Activated CD8-positive, alpha-beta T cell treated with anti-CD3 and anti-CD28 coated beads for 36 hours (primary cell): ENCODE data around the gene RAD51B. TPM values are rescaled to one million over a fixed set of nuclear protein-coding genes. Genes with fewer than 3 reads are reported as not detected.

ENCODE experiments used
- ATAC-seq: fragments of 200-7000 bp; cut with Tn5 transposase; one replicate; pipeline ENCODE4 v1.10.0; 2021; ENCODE audit warnings: mild to moderate bottlenecking, moderate library complexity
- CTCF ChIA-PET: fragments of 350-600 bp; sonication (Branson Sonifier 250); formaldehyde crosslinking; loops from one replicate; lab custom pipeline; 2021; ENCODE audit warnings: antibody characterized with exemption; lab: Charles Lee
- POLR2A ChIA-PET: fragments of 350-600 bp; sonication (Branson Sonifier 250); formaldehyde crosslinking; loops from one replicate; lab custom pipeline; 2021; ENCODE audit warnings: antibody characterized with exemption; lab: Charles Lee
- DNase-seq: peaks from one replicate; pipeline ENCODE4 v3.0.0-alpha.2; 2020
- H3K27ac Mint-ChIP-seq: one replicate; pipeline ENCODE4 v1.8.0; 2021; ENCODE audit warnings: mild to moderate bottlenecking, mixed read lengths
- H3K27me3 Mint-ChIP-seq: one replicate; pipeline ENCODE4 v1.8.0; 2021; ENCODE audit warnings: mixed read lengths
- H3K36me3 Mint-ChIP-seq: one replicate; pipeline ENCODE4 v1.8.0; 2021; ENCODE audit warnings: low read depth, mixed read lengths
- H3K4me1 Mint-ChIP-seq: one replicate; pipeline ENCODE4 v1.8.0; 2021; ENCODE audit warnings: low read depth, mixed read lengths
- H3K4me3 Mint-ChIP-seq: one replicate; pipeline ENCODE4 v1.8.0; 2021; ENCODE audit warnings: mild to moderate bottlenecking, moderate library complexity, mixed read lengths
- H3K9me3 Mint-ChIP-seq: one replicate; pipeline ENCODE4 v1.8.0; 2021; ENCODE audit warnings: mixed read lengths
- intact Hi-C: fragments of 100-400 bp; cut with micrococcal nuclease; formaldehyde crosslinking; loops from one replicate; pipeline ENCODE4 v1.10.0; 2022
- total RNA-seq, 2 experiments: library from RNA; stranded (reverse); gene quantifications; one replicate each; pipeline ENCODE4 v1.2.3, GENCODE V29; 2021
- TF ChIP-seq, protein P1 (sequence below): fragments of 200-600 bp; IDR thresholded peaks from one replicate; pipeline ENCODE4 v1.8.0; 2022; ENCODE audit warnings: antibody characterized with exemption, mild to moderate bottlenecking

Gene RAD51B
- total RNA-seq, 2 experiments from 2014 or later: 38.2 to 40.6 TPM

GRCh38 chr14:68208218-68208617 is 388.6 kb downstream of the RAD51B start:
- Mint-ChIP-seq H3K9me3 (no peaks in the 10 kb centered on the region), H3K4me3 (no peak overlapping the region), H3K36me3 (peaks cover 4% of the 10 kb centered on the region), H3K27me3 (no peaks in the 10 kb centered on the region), H3K27ac (no peak overlapping the region), H3K4me1 (peaks cover 52% of the 10 kb centered on the region)
- ChIA-PET POLR2A (no interaction called here), CTCF (interaction anchor here (1.0 kb wide), 1 partner anchor 274 kb away, joined by 3 read pairs; no protein-coding TSS in a partner anchor)
- DNase-seq (no peak), ATAC-seq (no peak)
- intact Hi-C loops: no loop called here
- TF ChIP-seq, protein P1, sequence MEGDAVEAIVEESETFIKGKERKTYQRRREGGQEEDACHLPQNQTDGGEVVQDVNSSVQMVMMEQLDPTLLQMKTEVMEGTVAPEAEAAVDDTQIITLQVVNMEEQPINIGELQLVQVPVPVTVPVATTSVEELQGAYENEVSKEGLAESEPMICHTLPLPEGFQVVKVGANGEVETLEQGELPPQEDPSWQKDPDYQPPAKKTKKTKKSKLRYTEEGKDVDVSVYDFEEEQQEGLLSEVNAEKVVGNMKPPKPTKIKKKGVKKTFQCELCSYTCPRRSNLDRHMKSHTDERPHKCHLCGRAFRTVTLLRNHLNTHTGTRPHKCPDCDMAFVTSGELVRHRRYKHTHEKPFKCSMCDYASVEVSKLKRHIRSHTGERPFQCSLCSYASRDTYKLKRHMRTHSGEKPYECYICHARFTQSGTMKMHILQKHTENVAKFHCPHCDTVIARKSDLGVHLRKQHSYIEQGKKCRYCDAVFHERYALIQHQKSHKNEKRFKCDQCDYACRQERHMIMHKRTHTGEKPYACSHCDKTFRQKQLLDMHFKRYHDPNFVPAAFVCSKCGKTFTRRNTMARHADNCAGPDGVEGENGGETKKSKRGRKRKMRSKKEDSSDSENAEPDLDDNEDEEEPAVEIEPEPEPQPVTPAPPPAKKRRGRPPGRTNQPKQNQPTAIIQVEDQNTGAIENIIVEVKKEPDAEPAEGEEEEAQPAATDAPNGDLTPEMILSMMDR: no peak

DNA sequence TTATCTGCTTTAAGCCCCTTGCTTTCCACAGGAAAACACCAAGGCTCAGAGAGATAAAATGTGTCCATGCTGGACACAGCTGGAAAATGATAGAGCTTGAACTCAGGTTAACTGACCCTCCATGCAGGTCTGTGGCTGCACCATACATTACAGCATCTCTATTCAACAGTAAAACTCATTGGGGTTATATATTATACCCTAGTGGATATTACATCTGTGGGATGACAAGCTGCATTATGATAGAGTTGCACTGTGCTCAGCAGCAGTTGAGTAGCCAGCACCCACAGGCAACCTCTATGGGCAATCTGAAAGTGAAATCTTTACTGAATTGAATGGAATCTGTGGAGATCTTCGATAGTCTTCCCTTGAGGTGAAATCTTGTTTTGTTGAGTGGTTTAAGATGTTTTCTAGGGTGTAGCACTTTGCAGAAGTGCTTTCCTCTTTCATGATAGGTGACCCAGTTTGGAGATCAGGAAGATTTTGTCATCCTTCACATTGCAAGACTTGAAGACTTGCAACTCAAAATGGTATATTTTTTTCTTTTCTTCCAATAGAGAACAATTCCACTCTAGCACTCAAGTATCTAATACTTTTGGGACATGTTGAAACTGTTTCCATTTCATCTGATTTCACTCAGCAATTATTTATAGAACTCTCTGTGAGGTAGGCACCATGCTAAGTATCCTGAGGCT is 389.2 kb downstream of the RAD51B start:
- intact Hi-C loops: no loop called here

DNA sequence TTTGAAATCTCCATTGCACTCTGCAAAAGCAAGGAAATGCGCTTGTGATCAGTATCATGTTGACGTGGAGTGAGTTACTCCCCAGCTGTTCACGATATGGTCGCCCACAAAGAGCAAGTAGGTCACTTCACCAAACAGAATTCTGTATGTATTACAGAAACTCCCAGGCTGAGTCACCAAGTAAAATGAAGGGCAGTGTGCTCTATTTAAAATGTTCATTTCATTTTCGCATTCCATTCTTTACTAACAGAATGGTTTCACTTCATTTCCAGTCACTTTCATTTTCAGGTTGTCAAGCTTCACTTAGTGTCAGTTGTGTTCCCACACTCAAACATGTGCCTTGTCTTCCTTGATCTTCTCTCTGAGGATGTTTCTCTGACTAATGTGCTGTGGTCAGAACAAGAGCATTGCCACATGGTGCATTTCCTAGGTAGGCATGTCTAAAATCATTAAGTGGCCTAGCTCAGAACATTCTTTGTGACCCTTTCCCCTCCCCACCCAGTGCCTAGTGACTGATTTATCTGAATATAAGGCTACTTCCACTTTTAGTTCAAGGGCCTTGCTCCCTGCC is 391.2 kb downstream of the RAD51B start:
- DNase-seq (peak; percentile 76), ATAC-seq (peak; percentile 93)
- H3K9me3 Mint-ChIP-seq: no peaks in the 10 kb centered on the region
- peak overlapping the region; percentile 58 for H3K4me3 Mint-ChIP-seq
- no peaks in the 10 kb centered on the region for H3K27me3 Mint-ChIP-seq
- peaks cover 67% of the 10 kb centered on the region for H3K4me1 Mint-ChIP-seq
- peak overlapping the region; percentile 83 for H3K27ac Mint-ChIP-seq
- CTCF ChIA-PET: interaction anchor here (1.2 to 1.4 kb wide), 2 partner anchors 39 to 447 kb away, joined by 3 to 4 read pairs; no protein-coding TSS in a partner anchor
- POLR2A ChIA-PET: interaction anchor here (0.6 to 1.6 kb wide), 5 partner anchors 22 to 604 kb away, joined by 3 to 6 read pairs (median 3); no protein-coding TSS in a partner anchor
- TF ChIP-seq, protein P1: no peak
- intact Hi-C loops: loop anchor here (2.0 kb wide), 1 partner anchor 22 kb away; no protein-coding TSS in a partner anchor
- H3K36me3 Mint-ChIP-seq: peaks cover 4% of the 10 kb centered on the region

More for the DNA sequence above, 389.2 kb downstream of the RAD51B start:
- TF ChIP-seq, protein P1: no peak
- no peak overlapping the region for H3K27ac Mint-ChIP-seq
- no peaks in the 10 kb centered on the region for H3K27me3 Mint-ChIP-seq
- ChIA-PET CTCF (no interaction called here), POLR2A (no interaction called here)
- no peak overlapping the region for H3K4me3 Mint-ChIP-seq
- no peaks in the 10 kb centered on the region for H3K9me3 Mint-ChIP-seq
- no peak for ATAC-seq
- no peak for DNase-seq
- peaks cover 57% of the 10 kb centered on the region for H3K4me1 Mint-ChIP-seq
- peaks cover 4% of the 10 kb centered on the region for H3K36me3 Mint-ChIP-seq

GRCh38 chr14:68211421-68211820 is 391.8 kb downstream of the RAD51B start:
- no peak for DNase-seq
- POLR2A ChIA-PET: interaction anchor here (0.6 to 1.6 kb wide), 4 partner anchors 22 to 603 kb away, joined by 3 to 4 read pairs (median 3); no protein-coding TSS in a partner anchor

More at GRCh38 chr14:68211421-68211820, 391.8 kb downstream of the RAD51B start:
- TF ChIP-seq, protein P1: no peak
- Mint-ChIP-seq H3K4me1 (peaks cover 67% of the 10 kb centered on the region), H3K9me3 (no peaks in the 10 kb centered on the region), H3K4me3 (no peak overlapping the region), H3K27ac (peak overlapping the region; percentile 81), H3K36me3 (peaks cover 4% of the 10 kb centered on the region), H3K27me3 (no peaks in the 10 kb centered on the region)
- no peak for ATAC-seq
- intact Hi-C loops: loop anchor here (2.0 kb wide), 1 partner anchor 21 kb away; no protein-coding TSS in a partner anchor
- CTCF ChIA-PET: interaction anchor here (1.2 to 1.4 kb wide), 2 partner anchors 38 to 446 kb away, joined by 3 to 4 read pairs; no protein-coding TSS in a partner anchor
